Right lobe of liver (tissue), 6 donors: ENCODE data around the gene PTH2. TPM values are rescaled to one million over a fixed set of nuclear protein-coding genes. Genes with fewer than 3 reads are reported as not detected.

Source experiments
- ATAC-seq, 4 donors: fragments of 200-7000 bp; cut with Tn5 transposase; one replicate each; pipeline ENCODE4 v1.9.1; 2020; ENCODE audit warnings: mild to moderate bottlenecking in 4 of 4, moderate library complexity in 4 of 4
- DNase-seq, 3 donors: peaks; one replicate each; pipeline ENCODE4 v3.0.0-alpha.2; 2020
- H3K27ac ChIP-seq, 3 donors: fragments of 200-600 bp; one replicate each; pipeline ENCODE4 v1.8.0; 2022
- H3K27me3 ChIP-seq, 2 donors: fragments of 200-600 bp; one replicate each; pipeline ENCODE4 v1.8.0; 2022
- H3K36me3 ChIP-seq, 4 donors: fragments of 200-600 bp; sonication (generic) in 1 of 4; one replicate each; pipeline versions ENCODE4 v1.5.1 to v1.8.0; 2017 to 2022; ENCODE audit warnings: control low read depth in 1 of 4
- H3K4me1 ChIP-seq, 4 donors: fragments of 200-600 bp; sonication (generic) in 1 of 4; one replicate each; pipeline versions ENCODE4 v1.5.1 to v1.8.0; 2017 to 2022; ENCODE audit warnings: control low read depth in 1 of 4
- H3K4me3 ChIP-seq, 3 donors: fragments of 200-600 bp; one replicate each; pipeline ENCODE4 v1.8.0; 2022
- H3K9me3 ChIP-seq, 4 donors: fragments of 200-600 bp; sonication (generic) in 1 of 4; one replicate each; pipeline versions ENCODE4 v1.5.1 to v1.8.0; 2017 to 2022; ENCODE audit warnings: control low read depth in 1 of 4
- POLR2A ChIP-seq: fragments of 450-650 bp; IDR thresholded peaks from one replicate; pipeline ENCODE4 v1.6.1; 2017; ENCODE audit warnings: antibody characterized with exemption, mild to moderate bottlenecking
- WGBS: methylation state at CpG from one replicate; pipeline ENCODE4 v1.1.6; 2018; ENCODE audit warnings: low coverage, low lambda C conversion rate; ENCODE audit not compliant: insufficient coverage; ENCODE audit errors: missing lambda C conversion rate; 5-methylcytosine and 5-hydroxymethylcytosine counted together
- intact Hi-C, 2 donors: fragments of 100-400 bp; cut with DNase I; formaldehyde crosslinking; loops; one replicate each; pipeline versions ENCODE4 v1.11.2 to v1.14.1; 2022
- total RNA-seq, 6 experiments: library from RNA; depleted of rRNA in 2 of 6; stranded (reverse); fragments of >200 nt in 2 of 6; fragmentation: NEBNext Ultra II Directional in 3 of 6; extraction: Animal tissue kit (Norgen Biotek cat#: 25700) in 3 of 6; gene quantifications; one replicate each; pipeline versions ENCODE4 v1.1.0 to v1.2.4, GENCODE V29; 2016 to 2023
- TF ChIP-seq, protein P1 (sequence below), 4 donors: fragments of 200-600 bp in 3 of 4; fragments of 450-650 bp in 1 of 4; IDR thresholded peaks; one replicate each; pipeline versions ENCODE4 v1.5.1 to v1.8.0; 2016 to 2022; ENCODE audit warnings: antibody characterized with exemption in 4 of 4, mild to moderate bottlenecking in 2 of 4
- donor health status: DM: no; HTN: yes; CAD: no.
- donor health status: DM: no; HTN: no; CAD: no.
- donor health status: DM: no; HTN: no; CAD: no.
- donor health status: DM: no; HTN: yes; CAD: no.
- donor health status: DM: no; HTN: yes; CAD: no.

The PTH2 gene
- total RNA-seq, 6 experiments from 2014 or later: not detected

DNA sequence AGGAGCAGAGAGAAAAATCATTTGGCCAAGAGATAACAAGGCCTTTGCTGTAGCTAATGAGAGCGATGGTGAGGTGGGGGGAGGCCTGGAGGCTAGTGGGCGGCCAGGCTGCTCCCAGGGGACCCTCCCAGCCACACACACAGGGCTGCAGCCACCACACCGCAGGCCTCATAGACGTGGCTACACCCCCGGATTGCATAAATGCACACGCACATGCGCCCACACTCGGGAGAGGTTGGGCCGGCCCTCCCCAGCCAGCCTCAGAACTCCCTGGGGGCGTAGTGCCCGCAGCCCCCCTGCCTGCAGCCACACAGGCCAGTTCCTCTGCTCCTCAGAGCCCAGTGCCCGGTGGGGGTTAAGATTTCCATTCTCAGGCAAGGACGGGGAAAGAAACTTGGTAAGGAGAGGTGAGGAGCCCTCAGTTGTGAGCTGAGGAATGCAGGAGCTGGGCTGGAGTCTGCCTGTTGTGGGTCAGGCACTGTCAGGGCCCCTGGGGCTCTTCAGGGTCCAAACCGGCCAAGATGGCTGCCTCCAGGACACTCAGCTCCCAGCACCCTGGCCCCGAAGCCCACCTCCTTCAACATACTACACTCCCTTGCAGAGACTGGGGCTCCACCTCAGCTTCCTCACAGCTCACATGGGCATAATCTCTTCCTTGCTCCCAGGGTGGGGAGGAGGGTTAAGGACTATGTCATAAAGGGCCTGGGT is 8.0 kb downstream of the PTH2 start:
- WGBS: no CpG with 5 or more reads among the region's 15 CpGs
- TF ChIP-seq, protein P1, sequence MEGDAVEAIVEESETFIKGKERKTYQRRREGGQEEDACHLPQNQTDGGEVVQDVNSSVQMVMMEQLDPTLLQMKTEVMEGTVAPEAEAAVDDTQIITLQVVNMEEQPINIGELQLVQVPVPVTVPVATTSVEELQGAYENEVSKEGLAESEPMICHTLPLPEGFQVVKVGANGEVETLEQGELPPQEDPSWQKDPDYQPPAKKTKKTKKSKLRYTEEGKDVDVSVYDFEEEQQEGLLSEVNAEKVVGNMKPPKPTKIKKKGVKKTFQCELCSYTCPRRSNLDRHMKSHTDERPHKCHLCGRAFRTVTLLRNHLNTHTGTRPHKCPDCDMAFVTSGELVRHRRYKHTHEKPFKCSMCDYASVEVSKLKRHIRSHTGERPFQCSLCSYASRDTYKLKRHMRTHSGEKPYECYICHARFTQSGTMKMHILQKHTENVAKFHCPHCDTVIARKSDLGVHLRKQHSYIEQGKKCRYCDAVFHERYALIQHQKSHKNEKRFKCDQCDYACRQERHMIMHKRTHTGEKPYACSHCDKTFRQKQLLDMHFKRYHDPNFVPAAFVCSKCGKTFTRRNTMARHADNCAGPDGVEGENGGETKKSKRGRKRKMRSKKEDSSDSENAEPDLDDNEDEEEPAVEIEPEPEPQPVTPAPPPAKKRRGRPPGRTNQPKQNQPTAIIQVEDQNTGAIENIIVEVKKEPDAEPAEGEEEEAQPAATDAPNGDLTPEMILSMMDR (IDR thresholded peaks at IDR 0.05): no peak
- TF ChIP-seq POLR2A: no peak
- H3K9me3 ChIP-seq: no peaks in the 10 kb centered on the region
- intact Hi-C loops: no loop called here
- ATAC-seq (no peak), DNase-seq (no peak)
- H3K4me3 ChIP-seq: no peak overlapping the region
- H3K27ac ChIP-seq: no peak overlapping the region
- H3K4me1 ChIP-seq: no peaks in the 10 kb centered on the region
- peaks cover 0 to under 1% of the 10 kb centered on the region in 2 donors for H3K27me3 ChIP-seq
- no peaks in the 10 kb centered on the region for H3K36me3 ChIP-seq

DNA sequence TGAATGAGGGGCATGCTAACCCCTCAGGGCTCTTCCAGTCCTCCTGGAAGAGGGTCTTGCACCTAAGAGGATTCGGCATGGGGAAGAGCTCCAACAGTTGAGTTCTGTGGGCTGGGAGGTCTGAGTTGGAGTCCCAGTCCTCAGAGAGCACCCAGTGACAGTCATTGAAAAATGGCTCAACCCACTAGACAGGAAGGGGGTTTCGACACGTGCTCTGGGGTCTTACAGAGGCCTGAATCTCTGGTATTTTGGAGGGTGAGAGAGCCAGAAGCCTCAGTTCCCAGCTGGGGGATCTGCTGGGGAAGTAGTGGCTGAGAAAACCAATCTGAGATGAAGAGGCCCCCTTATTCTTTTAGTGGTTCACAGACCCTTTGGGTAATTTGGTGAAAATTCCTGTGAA is 9.0 kb downstream of the PTH2 start:
- WGBS: 63% methylated on average over 2 of the region's 3 CpGs
- no peaks in the 10 kb centered on the region for H3K27me3 ChIP-seq
- DNase-seq: no peak
- TF ChIP-seq, protein P1 (IDR thresholded peaks at IDR 0.05): no peak
- no peak for TF ChIP-seq POLR2A
- no peaks in the 10 kb centered on the region for H3K4me1 ChIP-seq
- H3K27ac ChIP-seq: no peak overlapping the region
- H3K36me3 ChIP-seq: no peaks in the 10 kb centered on the region
- no peak overlapping the region for H3K4me3 ChIP-seq
- intact Hi-C loops: no loop called here
- H3K9me3 ChIP-seq: no peaks in the 10 kb centered on the region
- ATAC-seq: no peak

DNA sequence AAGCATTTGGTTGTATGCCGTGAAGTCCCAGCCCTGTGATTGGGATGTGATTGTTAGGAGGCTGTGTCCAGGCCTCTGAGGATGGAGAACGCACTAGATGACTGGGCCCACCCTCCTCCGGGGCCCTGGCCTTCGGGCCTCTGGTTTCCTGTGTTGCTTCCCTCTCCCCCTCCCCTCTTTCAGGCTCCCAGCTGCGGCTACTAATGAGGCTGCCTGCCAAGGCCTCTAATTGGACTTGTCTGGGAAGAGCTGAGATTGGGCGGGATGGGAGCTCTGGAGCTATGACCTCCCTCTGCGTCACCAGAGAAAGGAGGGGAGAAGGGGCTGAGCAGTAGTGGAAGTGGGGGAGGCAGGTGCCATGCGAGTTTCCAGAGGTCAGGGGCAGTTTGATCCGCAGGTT is 9.9 kb downstream of the PTH2 start:
- 67% methylated on average over 1 of the region's 9 CpGs for WGBS
- H3K4me3 ChIP-seq: no peak overlapping the region
- DNase-seq (no peak), ATAC-seq (no peak)
- no peak for TF ChIP-seq POLR2A
- TF ChIP-seq, protein P1 (IDR thresholded peaks at IDR 0.05): no peak
- H3K4me1 ChIP-seq: no peaks in the 10 kb centered on the region
- intact Hi-C loops: no loop called here
- no peak overlapping the region for H3K27ac ChIP-seq
- H3K9me3 ChIP-seq: no peaks in the 10 kb centered on the region
- H3K27me3 ChIP-seq: no peaks in the 10 kb centered on the region
- no peaks in the 10 kb centered on the region for H3K36me3 ChIP-seq

DNA sequence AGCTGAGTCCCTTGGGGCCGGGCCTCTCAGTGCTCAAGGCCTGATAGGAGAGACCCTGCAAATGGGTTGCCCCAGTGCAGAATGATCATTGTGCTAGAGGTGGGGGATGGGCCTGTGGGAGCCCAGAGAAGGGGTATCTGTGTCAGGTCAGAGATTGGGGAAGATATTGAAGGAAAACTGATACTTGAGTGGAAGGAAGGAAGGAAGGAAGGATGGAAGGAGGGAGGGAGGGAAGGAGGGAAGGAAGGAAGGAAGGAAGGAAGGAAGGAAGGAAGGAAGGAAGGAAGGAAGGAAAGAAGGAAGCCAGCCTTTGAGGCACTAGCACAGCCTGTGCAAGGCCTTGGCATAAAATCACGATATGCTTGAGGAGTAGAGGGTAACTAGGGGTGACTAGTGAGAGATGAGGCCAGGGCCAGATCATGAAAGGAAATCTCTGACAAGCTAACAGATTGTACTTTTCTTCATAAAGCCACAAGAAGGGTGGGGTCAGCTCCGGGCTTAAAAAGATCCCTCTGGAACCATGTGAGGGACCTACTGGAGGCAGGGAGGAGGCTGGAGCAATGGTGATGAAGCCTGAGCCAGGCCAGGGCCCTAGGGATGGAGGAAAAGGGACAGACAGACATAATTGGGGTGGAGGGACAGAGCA is 11.4 kb downstream of the PTH2 start:
- Histone ChIP-seq H3K27me3 (no peaks in the 10 kb centered on the region), H3K27ac (no peak overlapping the region), H3K4me1 (no peaks in the 10 kb centered on the region), H3K9me3 (no peaks in the 10 kb centered on the region), H3K36me3 (no peaks in the 10 kb centered on the region), H3K4me3 (no peak overlapping the region)
- TF ChIP-seq, protein P1 (IDR thresholded peaks at IDR 0.05): no peak
- no peak for TF ChIP-seq POLR2A
- ATAC-seq (no peak), DNase-seq (no peak)
- intact Hi-C loops: no loop called here
- 69% methylated on average over 3 of the region's 3 CpGs for WGBS
